Lower lobe of right lung (tissue), 2 donors: ENCODE results near the gene PPP6R2. TPM values are rescaled to one million over a fixed set of nuclear protein-coding genes. Genes with fewer than 3 reads are reported as not detected.

Source experiments
- ATAC-seq, 2 donors: fragments of 200-7000 bp; cut with Tn5 transposase; one replicate each; pipeline ENCODE4 v1.9.1; 2020 to 2022; ENCODE audit warnings: mild to moderate bottlenecking in 2 of 2, moderate library complexity in 2 of 2
- DNase-seq: peaks from one replicate; pipeline ENCODE4 v3.0.0-alpha.2; 2020
- H3K27ac ChIP-seq: fragments of 200-600 bp; one replicate; pipeline ENCODE4 v1.8.0; 2022
- H3K27me3 ChIP-seq: fragments of 200-600 bp; one replicate; pipeline ENCODE4 v1.8.0; 2022; ENCODE audit warnings: low read depth
- H3K36me3 ChIP-seq: fragments of 200-600 bp; one replicate; pipeline ENCODE4 v1.8.0; 2022; ENCODE audit warnings: mild to moderate bottlenecking
- H3K4me1 ChIP-seq: fragments of 200-600 bp; one replicate; pipeline ENCODE4 v1.8.0; 2022
- H3K4me3 ChIP-seq: fragments of 200-600 bp; one replicate; pipeline ENCODE4 v1.8.0; 2022; ENCODE audit warnings: mild to moderate bottlenecking
- H3K9me3 ChIP-seq: fragments of 200-600 bp; one replicate; pipeline ENCODE4 v1.8.0; 2022
- CTCF ChIP-seq: fragments of 200-600 bp; IDR thresholded peaks from one replicate; pipeline ENCODE4 v1.8.0; 2022; ENCODE audit warnings: antibody characterized with exemption, mild to moderate bottlenecking
- intact Hi-C: fragments of 100-400 bp; cut with DNase I; formaldehyde crosslinking; loops from one replicate; pipeline ENCODE4 v1.11.0; 2022
- total RNA-seq: library from RNA; stranded (reverse); fragmentation: NEBNext Ultra II Directional; extraction: Animal tissue kit (Norgen Biotek cat#: 25700); gene quantifications from one replicate; pipeline ENCODE4 v1.2.1, GENCODE V29; 2021
- donor health status: DM: no; HTN: yes; CAD: no; lungs with severe emphysema.

Gene PPP6R2
- total RNA-seq, 1 donor from 2014 or later = 52.5 TPM

- ATAC-seq (no peak), DNase-seq (peak; percentile 45)
- peaks cover 51% of the 10 kb centered on the region for H3K4me1 ChIP-seq
- H3K27ac ChIP-seq = peak overlapping the region; percentile 8
- TF ChIP-seq CTCF = no peak
- no peaks in the 10 kb centered on the region for H3K36me3 ChIP-seq
- H3K9me3 ChIP-seq = no peaks in the 10 kb centered on the region
- intact Hi-C loops = no loop called here
- no peaks in the 10 kb centered on the region for H3K27me3 ChIP-seq
- no peak overlapping the region for H3K4me3 ChIP-seq
Measured at GRCh38 chr22:50310949-50311444, 32.1 kb upstream of the PPP6R2 start.

- H3K36me3 ChIP-seq = no peaks in the 10 kb centered on the region
- no peaks in the 10 kb centered on the region for H3K27me3 ChIP-seq
- H3K27ac ChIP-seq = no peak overlapping the region
- no peak for TF ChIP-seq CTCF
- intact Hi-C loops = no loop called here
- H3K4me1 ChIP-seq = peaks cover 51% of the 10 kb centered on the region
- H3K4me3 ChIP-seq = no peak overlapping the region
- no peak for ATAC-seq
- peak; percentile 47 for DNase-seq
- H3K9me3 ChIP-seq = no peaks in the 10 kb centered on the region
Measured at GRCh38 chr22:50311606-50312351, 31.3 kb upstream of the PPP6R2 start.

GRCh38 chr22:50312371-50312770, 30.8 kb upstream of the PPP6R2 start:
- no peaks in the 10 kb centered on the region for H3K36me3 ChIP-seq
- ATAC-seq = no peak
- H3K27me3 ChIP-seq = no peaks in the 10 kb centered on the region
- H3K4me3 ChIP-seq = no peak overlapping the region
- no peak for TF ChIP-seq CTCF
- peaks cover 51% of the 10 kb centered on the region for H3K4me1 ChIP-seq
- no peaks in the 10 kb centered on the region for H3K9me3 ChIP-seq
- H3K27ac ChIP-seq = no peak overlapping the region
- DNase-seq = no peak
- intact Hi-C loops = no loop called here

GRCh38 chr22:50313021-50313420, 30.1 kb upstream of the PPP6R2 start:
- H3K9me3 ChIP-seq = no peaks in the 10 kb centered on the region
- no peak for ATAC-seq
- no peaks in the 10 kb centered on the region for H3K27me3 ChIP-seq
- no peaks in the 10 kb centered on the region for H3K36me3 ChIP-seq
- H3K4me1 ChIP-seq = peaks cover 48% of the 10 kb centered on the region
- H3K4me3 ChIP-seq = no peak overlapping the region
- peak; percentile 35 for DNase-seq
- TF ChIP-seq CTCF = no peak
- intact Hi-C loops = no loop called here
- H3K27ac ChIP-seq = no peak overlapping the region

GRCh38 chr22:50313600-50313999, 29.5 kb upstream of the PPP6R2 start:
- ATAC-seq (no peak), DNase-seq (peak; percentile 41)
- intact Hi-C loops = no loop called here
- no peak for TF ChIP-seq CTCF
- Histone ChIP-seq H3K36me3 (no peaks in the 10 kb centered on the region), H3K4me3 (no peak overlapping the region), H3K27ac (no peak overlapping the region), H3K27me3 (no peaks in the 10 kb centered on the region), H3K9me3 (no peaks in the 10 kb centered on the region), H3K4me1 (peaks cover 42% of the 10 kb centered on the region)
